ENCODE data around the gene MGAT5B. TPM values are rescaled to one million over a fixed set of nuclear protein-coding genes. Genes with fewer than 3 reads are reported as not detected.

MGAT5B gene
- total RNA-seq, 2 experiments from 2014 or later, result 0.12 to 0.18 TPM

DNA sequence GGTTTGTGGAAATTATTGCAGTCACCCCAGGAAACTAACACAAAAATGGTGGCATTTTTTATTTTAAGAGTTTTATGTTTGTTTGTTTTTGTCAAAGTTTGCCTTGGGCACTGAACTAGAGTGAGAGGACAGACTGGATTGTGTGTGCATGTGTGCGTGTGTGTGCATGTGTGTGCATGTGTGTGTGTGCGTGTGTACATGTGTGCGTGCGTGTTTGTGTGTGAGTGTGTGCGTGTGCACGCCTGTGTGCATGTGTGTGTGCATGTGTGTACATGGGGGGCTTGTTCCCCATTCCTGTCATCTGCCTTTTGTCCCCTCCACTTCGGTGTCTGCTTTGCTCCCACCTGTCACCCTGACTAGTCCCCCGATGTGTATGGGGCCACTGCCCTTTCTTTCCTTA lies 32.5 kb downstream of the MGAT5B start:
- Mint-ChIP-seq H3K27ac (no peak overlapping the region), H3K9me3 (no peaks in the 10 kb centered on the region), H3K4me1 (no peaks in the 10 kb centered on the region), H3K36me3 (no peaks in the 10 kb centered on the region), H3K27me3 (no peaks in the 10 kb centered on the region), H3K4me3 (no peak overlapping the region)
- no peak for DNase-seq

GRCh38 chr17:76901542-76902197 lies 33.5 kb downstream of the MGAT5B start:
- Mint-ChIP-seq H3K27ac (no peak overlapping the region), H3K4me3 (no peak overlapping the region), H3K27me3 (no peaks in the 10 kb centered on the region), H3K9me3 (no peaks in the 10 kb centered on the region), H3K4me1 (no peaks in the 10 kb centered on the region), H3K36me3 (no peaks in the 10 kb centered on the region)
- no peak for DNase-seq

GRCh38 chr17:76902476-76902875 lies 34.3 kb downstream of the MGAT5B start:
- Mint-ChIP-seq H3K4me3 (no peak overlapping the region), H3K36me3 (no peaks in the 10 kb centered on the region), H3K27me3 (no peaks in the 10 kb centered on the region), H3K9me3 (no peaks in the 10 kb centered on the region), H3K27ac (no peak overlapping the region), H3K4me1 (no peaks in the 10 kb centered on the region)
- DNase-seq, result no peak

GRCh38 chr17:76903631-76904030 lies 35.4 kb downstream of the MGAT5B start:
- H3K36me3 Mint-ChIP-seq, result no peaks in the 10 kb centered on the region
- no peak for DNase-seq
- no peak overlapping the region for H3K27ac Mint-ChIP-seq
- H3K27me3 Mint-ChIP-seq, result no peaks in the 10 kb centered on the region
- H3K4me3 Mint-ChIP-seq, result no peak overlapping the region
- H3K4me1 Mint-ChIP-seq, result no peaks in the 10 kb centered on the region
- no peaks in the 10 kb centered on the region for H3K9me3 Mint-ChIP-seq

DNA sequence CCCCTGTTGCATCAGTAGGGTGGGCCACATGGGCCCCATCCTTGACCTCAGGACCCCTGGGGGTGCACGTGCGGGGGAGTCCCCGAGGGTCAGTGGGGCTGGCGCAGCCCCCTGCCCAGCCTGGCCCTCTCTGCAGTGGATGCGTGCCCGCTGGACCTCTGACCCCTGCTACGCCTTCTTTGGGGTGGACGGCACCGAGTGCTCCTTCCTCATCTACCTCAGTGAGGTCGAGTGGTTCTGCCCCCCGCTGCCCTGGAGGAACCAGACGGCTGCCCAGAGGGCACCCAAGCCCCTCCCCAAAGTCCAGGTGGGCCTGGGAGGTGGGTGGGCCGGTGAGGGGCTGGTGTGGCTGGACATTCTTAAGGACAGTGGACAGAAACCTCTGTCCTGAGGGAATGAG lies 35.9 kb downstream of the MGAT5B start:
- Mint-ChIP-seq H3K9me3 (no peaks in the 10 kb centered on the region), H3K4me1 (no peaks in the 10 kb centered on the region), H3K4me3 (no peak overlapping the region), H3K27ac (no peak overlapping the region), H3K36me3 (no peaks in the 10 kb centered on the region), H3K27me3 (no peaks in the 10 kb centered on the region)
- DNase-seq, result no peak

- no peak overlapping the region for H3K4me3 Mint-ChIP-seq
- no peaks in the 10 kb centered on the region for H3K36me3 Mint-ChIP-seq
- no peaks in the 10 kb centered on the region for H3K27me3 Mint-ChIP-seq
- DNase-seq, result no peak
- H3K9me3 Mint-ChIP-seq, result no peaks in the 10 kb centered on the region
- no peak overlapping the region for H3K27ac Mint-ChIP-seq
- H3K4me1 Mint-ChIP-seq, result no peaks in the 10 kb centered on the region
Observed at GRCh38 chr17:76905036-76905435, 36.8 kb downstream of the MGAT5B start.

GRCh38 chr17:76905836-76906235 lies 37.6 kb downstream of the MGAT5B start:
- H3K27me3 Mint-ChIP-seq, result no peaks in the 10 kb centered on the region
- H3K36me3 Mint-ChIP-seq, result no peaks in the 10 kb centered on the region
- no peaks in the 10 kb centered on the region for H3K4me1 Mint-ChIP-seq
- H3K4me3 Mint-ChIP-seq, result no peak overlapping the region
- no peak for DNase-seq
- H3K27ac Mint-ChIP-seq, result no peak overlapping the region
- no peaks in the 10 kb centered on the region for H3K9me3 Mint-ChIP-seq

GRCh38 chr17:76906463-76906862 lies 38.3 kb downstream of the MGAT5B start:
- H3K4me1 Mint-ChIP-seq, result no peaks in the 10 kb centered on the region
- no peaks in the 10 kb centered on the region for H3K36me3 Mint-ChIP-seq
- no peak for DNase-seq
- H3K27ac Mint-ChIP-seq, result no peak overlapping the region
- no peaks in the 10 kb centered on the region for H3K27me3 Mint-ChIP-seq
- H3K9me3 Mint-ChIP-seq, result no peaks in the 10 kb centered on the region
- no peak overlapping the region for H3K4me3 Mint-ChIP-seq

- no peaks in the 10 kb centered on the region for H3K4me1 Mint-ChIP-seq
- DNase-seq, result no peak
- H3K36me3 Mint-ChIP-seq, result no peaks in the 10 kb centered on the region
- no peak overlapping the region for H3K27ac Mint-ChIP-seq
- H3K27me3 Mint-ChIP-seq, result no peaks in the 10 kb centered on the region
- no peaks in the 10 kb centered on the region for H3K9me3 Mint-ChIP-seq
- no peak overlapping the region for H3K4me3 Mint-ChIP-seq
Observed at GRCh38 chr17:76907352-76907751, 39.1 kb downstream of the MGAT5B start.

DNA sequence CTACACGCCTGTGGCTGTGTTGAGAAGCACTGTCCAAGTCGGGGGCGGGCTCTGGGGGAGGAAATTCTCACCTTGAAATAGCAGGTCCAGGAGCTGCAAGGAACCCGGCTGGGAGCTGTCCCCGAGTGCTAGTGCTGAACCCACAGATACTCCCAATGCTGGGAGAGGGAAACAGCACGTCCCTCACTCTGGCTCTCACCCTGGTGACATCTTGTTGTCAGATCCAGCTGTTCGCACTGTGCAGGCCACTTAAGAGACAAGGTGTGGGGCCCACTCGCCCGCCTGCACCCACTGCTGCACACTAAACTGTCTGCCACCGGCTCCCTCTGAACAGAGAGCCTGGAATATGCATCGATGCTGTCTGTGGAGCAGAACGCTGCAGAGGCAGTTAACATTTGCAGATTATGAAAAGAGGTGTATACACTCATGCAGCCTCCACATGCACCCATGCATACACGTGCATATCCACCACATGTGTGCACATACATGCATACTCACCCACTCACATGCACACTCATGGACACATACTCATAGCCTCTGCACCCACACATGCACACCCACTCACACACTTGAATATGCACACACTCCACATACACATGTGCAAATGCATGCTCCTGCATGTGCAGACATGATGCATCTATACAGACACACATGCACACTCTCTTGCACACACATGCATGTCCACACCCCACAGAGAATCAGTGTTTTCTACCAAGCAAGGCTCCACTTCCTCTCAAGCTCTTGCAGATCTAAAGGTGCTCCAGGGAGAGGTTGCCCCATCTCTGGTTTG lies 42.0 kb downstream of the MGAT5B start:
- no peaks in the 10 kb centered on the region for H3K27me3 Mint-ChIP-seq
- H3K4me3 Mint-ChIP-seq, result no peak overlapping the region
- no peak overlapping the region for H3K27ac Mint-ChIP-seq
- no peaks in the 10 kb centered on the region for H3K36me3 Mint-ChIP-seq
- no peaks in the 10 kb centered on the region for H3K9me3 Mint-ChIP-seq
- no peak for DNase-seq
- H3K4me1 Mint-ChIP-seq, result no peaks in the 10 kb centered on the region

GRCh38 chr17:76911299-76912017 lies 43.3 kb downstream of the MGAT5B start:
- H3K4me1 Mint-ChIP-seq, result no peaks in the 10 kb centered on the region
- H3K4me3 Mint-ChIP-seq, result no peak overlapping the region
- no peak for DNase-seq
- H3K9me3 Mint-ChIP-seq, result no peaks in the 10 kb centered on the region
- H3K27ac Mint-ChIP-seq, result no peak overlapping the region
- no peaks in the 10 kb centered on the region for H3K27me3 Mint-ChIP-seq
- no peaks in the 10 kb centered on the region for H3K36me3 Mint-ChIP-seq

DNA sequence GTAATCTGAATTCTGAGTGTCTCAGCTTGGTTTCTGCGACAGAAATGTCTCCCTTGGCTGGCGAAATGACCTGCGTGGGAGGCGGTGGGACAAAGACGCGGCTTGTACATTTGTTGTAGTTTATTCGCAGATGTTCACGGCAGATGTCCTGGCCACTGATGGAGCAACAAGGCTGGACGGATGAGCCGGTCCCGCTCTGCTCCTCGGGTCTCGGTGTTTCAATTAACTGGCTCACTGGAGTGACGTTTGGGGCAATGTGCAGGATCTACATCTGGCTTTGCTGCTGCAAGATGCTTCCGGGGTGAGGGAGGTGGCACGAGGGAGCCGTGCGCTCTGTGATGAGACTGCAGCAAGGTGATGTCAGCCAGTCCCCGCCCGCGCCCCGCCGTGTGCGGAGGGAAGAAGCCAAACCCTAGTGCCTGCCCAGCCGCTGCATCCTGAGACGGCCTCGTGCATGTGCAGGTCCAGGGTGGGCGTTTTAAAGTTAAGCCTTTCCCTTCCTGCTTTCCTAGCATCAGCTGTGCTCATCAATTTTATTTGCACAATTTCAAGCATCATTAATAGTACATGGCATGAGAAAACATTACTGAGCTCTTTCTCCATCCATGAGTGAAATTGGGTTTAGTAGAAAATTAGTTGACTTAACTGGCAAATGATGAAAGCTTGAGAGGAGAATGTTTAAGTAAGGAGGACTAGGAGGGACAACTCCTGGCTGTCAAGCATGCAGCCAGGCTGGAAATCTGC lies 44.4 kb downstream of the MGAT5B start:
- Mint-ChIP-seq H3K4me1 (no peaks in the 10 kb centered on the region), H3K9me3 (no peaks in the 10 kb centered on the region), H3K36me3 (no peaks in the 10 kb centered on the region), H3K4me3 (no peak overlapping the region), H3K27ac (no peak overlapping the region), H3K27me3 (no peaks in the 10 kb centered on the region)
- no peak for DNase-seq

GRCh38 chr17:76914937-76915336 lies 46.7 kb downstream of the MGAT5B start:
- H3K36me3 Mint-ChIP-seq, result no peaks in the 10 kb centered on the region

GRCh38 chr17:76915840-76916510 lies 47.8 kb downstream of the MGAT5B start:
- no peaks in the 10 kb centered on the region for H3K9me3 Mint-ChIP-seq
- no peaks in the 10 kb centered on the region for H3K4me1 Mint-ChIP-seq
- no peak overlapping the region for H3K4me3 Mint-ChIP-seq
- no peak overlapping the region for H3K27ac Mint-ChIP-seq
- H3K27me3 Mint-ChIP-seq, result no peaks in the 10 kb centered on the region
- no peaks in the 10 kb centered on the region for H3K36me3 Mint-ChIP-seq
- no peak for DNase-seq

More at GRCh38 chr17:76914937-76915336, 46.7 kb downstream of the MGAT5B start:
- H3K9me3 Mint-ChIP-seq, result no peaks in the 10 kb centered on the region
- no peak overlapping the region for H3K27ac Mint-ChIP-seq
- no peaks in the 10 kb centered on the region for H3K27me3 Mint-ChIP-seq
- DNase-seq, result no peak
- no peak overlapping the region for H3K4me3 Mint-ChIP-seq
- no peaks in the 10 kb centered on the region for H3K4me1 Mint-ChIP-seq

Data from activated naive CD8-positive, alpha-beta T cell treated with anti-CD3 and anti-CD28 coated beads for 36 hours (primary cell).